ENCODE results near the gene SGCD.

The SGCD gene
- total RNA-seq: 0 to 0.24 (median 0.02) reads per million in 18 experiments

GRCh38 chr5:156326718-156327259 lies at the start of gene SGCD:
Gene SGCD, plus strand, starts transcription at chr5:156327164.
- DNase-seq: no peak

GRCh38 chr5:156277290-156277689 lies 49.7 kb upstream of the SGCD start:
- DNase-seq: no peak

DNA sequence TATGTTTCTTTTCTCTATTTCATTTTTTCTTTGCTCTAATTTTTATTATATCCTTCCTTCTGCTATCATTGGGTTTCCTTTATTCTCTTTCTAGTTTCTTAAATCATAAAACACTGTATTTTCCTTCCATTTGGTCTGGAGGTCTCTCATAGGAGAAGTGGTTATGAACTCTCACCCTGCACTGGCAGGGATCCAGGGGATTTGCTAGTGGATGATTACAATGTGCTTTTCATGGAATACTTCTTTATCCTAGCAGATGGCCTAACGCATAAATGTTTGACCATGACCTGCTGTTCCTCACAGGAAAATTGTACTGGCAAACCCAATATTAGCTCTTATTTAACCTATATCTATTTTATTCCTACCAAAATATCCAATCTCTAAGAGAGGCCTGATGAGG lies 31.5 kb upstream of the SGCD start:
- no peak for DNase-seq

GRCh38 chr5:156310115-156310514 lies 16.8 kb upstream of the SGCD start:
- no peak for DNase-seq

GRCh38 chr5:156312897-156313694 lies 13.9 kb upstream of the SGCD start:
- no peak for DNase-seq

DNA sequence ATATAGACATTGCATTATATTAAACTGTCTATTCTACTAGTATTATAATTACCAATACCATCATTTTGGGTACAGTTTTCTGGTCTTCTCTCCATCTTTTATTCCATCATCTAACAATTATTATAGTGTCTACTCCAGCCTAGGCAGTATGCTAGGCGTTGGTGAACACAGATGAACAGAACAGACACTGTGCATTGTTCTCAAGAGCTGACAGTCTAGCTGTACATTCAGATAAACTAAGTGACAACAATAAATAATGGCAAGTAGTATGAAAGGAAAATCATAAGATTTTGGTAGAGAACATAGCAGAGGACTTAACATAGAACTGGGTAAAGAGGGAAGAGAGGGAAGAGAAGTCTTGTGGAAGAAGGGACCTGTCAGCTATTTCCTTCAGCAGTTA lies 12.5 kb upstream of the SGCD start:
- no peak for DNase-seq

- DNase-seq: no peak
Measured at GRCh38 chr5:156322666-156323065, 4.3 kb upstream of the SGCD start.

- DNase-seq: no peak
Measured at GRCh38 chr5:156327296-156327695, 332 bp downstream of the SGCD start.

- DNase-seq: no peak
Measured at GRCh38 chr5:156328161-156328560, 1.2 kb downstream of the SGCD start.

DNA sequence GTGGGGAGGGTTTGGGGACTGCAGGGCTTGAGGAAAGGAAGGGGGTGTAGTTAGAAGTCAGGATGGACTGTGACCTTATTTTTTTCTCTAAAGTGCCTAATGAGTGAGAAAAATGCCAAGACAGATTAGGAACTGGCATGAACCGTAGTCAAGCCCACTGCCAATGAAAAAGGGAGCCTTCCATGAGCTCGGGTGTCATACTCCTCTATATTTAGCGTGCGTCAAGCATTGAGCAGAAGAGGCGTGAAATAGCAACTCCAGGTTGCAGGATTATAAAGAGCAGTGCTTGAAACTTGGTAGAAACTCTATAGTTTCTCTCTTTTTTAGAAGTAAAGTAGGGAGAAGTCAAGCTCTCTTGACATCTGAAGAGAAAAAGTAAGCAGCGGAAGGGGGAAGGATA lies 1.8 kb downstream of the SGCD start:
- DNase-seq: no peak

- no peak for DNase-seq
Measured at GRCh38 chr5:156329171-156329611, 2.2 kb downstream of the SGCD start.

DNA sequence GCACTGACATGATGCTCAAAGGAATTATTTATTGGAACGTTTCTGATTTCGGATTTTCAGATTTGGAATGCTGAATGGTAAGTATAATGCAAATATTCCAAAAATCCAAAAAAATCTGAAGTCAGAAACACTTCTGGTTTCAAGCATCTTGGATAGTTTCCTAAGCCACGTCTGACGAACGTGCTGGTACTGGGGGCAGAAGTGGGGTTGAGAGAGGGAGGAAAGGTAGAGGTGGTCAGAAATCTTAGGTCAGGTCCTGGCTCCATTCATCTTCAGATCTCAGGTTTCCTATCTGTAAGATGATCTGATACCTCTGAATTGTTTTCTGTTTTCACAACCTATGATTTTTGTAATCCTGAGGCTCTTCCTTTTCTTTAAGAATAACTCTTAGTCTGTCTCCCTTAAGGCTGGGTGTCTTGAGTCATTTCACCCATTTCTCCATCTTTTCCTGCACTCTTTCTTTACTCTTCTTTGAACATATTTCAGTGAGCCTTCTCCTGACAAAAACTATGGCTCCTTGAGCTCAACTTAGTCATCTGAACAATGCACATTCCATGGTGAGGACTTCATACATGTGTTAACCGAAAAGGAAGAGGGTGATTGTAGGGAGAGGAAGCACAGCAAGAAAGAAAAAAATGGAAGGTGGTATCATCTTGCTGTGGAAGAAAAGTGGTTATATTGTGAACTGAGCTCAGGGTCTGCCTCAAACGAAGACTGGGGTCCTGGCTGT lies 3.3 kb downstream of the SGCD start:
- DNase-seq: no peak

DNA sequence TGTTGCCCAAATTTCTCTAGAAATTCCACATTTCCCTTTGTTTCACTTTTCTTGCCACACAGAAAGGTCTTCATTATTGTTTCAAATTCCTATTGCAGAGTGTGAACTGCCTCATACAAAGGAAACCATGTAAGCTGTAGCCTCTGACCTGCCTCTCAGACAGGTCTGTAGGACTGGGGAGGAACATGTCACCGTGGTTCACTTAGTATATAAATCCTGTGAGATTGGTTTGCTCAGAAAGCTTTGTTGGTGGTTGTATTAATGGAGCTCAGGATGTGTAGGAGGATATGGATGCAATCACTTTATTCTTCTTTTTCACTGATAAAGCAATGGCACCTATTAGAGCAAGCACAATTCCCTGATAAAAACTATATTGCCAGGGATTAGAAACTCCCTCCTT lies 4.2 kb downstream of the SGCD start:
- no peak for DNase-seq

GRCh38 chr5:156331845-156332244 lies 4.9 kb downstream of the SGCD start:
- DNase-seq: no peak

DNA sequence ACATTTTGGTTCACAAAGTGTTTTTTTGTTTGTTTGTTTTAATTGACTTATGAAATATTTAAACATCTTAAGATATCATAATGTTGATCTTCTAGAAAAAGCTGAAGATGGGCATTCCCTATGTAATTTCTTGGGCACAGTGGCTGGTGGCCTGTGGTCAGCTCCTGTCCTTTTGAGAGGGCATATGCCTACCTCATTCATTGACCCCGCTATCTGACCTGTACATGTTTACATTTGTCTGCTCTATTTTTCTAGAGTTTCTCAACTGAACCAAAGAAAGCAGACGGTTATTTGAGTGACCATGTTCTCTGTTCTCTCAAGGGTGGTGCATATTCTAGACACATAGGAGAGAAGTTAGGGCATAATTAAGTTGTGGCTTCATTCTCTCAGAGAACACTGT lies 5.3 kb downstream of the SGCD start:
- no peak for DNase-seq

DNA sequence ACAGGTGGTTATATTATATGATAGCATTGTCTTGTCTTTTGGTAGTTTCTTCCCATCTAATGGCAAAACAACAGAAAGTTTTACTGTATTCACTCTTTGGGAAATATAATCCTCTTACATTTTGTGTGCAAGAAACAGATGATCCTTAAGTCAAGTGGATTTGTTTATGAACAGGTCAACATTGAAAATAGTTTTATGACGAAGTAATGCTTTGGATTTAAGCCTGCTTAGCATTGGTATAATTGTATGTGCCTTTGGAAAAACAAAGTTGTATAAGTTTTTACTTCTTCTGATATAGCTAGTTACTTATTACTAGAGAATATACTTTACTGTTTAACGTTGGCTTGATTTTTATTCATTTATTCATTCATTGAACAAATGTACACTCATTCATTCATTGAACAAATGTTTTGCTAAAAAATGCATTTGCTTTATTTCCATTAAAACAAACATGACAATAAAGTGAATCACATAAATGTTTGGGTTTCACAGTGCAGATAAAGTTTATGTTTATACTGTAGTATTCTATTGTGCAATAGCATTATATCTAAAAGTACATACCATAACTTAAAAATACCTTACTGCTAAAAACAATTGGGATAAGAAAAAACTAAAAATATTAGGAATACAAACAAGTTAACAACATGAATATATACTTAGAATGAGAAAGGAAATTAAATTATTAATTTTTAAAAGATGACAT lies 12.3 kb downstream of the SGCD start:
- no peak for DNase-seq

- DNase-seq: no peak
Measured at GRCh38 chr5:156340893-156341292, 13.9 kb downstream of the SGCD start.

DNA sequence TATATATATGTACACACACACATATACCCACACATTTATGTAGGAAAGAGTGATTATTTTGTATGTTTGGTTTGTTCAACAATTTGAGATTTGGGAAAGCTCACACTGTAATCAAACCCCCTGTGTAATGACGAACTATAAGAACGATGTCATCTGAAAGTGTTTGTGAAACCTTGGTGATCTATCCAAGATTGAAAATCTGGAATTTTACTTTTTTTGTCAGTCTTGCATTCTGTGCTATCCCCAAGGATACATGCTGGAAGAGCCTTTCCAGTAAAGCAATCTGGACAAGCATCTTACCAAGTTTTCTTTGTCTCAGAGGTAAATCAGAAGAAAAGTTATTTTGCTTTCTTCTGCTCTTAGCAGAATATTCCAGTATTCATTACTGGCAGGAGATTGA lies 23.3 kb downstream of the SGCD start:
- no peak for DNase-seq

GRCh38 chr5:156351423-156351822 lies 24.5 kb downstream of the SGCD start:
- no peak for DNase-seq

- DNase-seq: no peak
Measured at GRCh38 chr5:156354571-156354970, 27.6 kb downstream of the SGCD start.

DNA sequence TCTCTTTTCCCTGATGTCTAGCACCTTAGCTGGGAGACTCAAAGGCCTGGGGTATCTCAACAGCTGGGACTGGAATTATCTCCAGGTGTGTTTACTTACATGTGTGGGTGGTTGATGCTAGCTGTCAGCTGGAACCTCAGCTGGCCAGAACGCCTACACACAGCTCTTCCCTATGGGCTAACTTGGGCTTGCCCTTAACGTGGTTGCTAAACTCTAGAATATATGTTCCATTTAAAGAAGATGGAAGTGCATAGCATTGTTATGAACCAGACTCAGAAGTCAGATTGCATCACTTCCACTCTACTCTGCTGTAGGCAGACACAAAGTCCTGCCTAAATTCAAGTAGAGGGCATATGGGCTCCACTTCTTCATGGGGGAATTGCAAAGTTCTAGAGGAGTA lies 29.3 kb downstream of the SGCD start:
- no peak for DNase-seq

DNA sequence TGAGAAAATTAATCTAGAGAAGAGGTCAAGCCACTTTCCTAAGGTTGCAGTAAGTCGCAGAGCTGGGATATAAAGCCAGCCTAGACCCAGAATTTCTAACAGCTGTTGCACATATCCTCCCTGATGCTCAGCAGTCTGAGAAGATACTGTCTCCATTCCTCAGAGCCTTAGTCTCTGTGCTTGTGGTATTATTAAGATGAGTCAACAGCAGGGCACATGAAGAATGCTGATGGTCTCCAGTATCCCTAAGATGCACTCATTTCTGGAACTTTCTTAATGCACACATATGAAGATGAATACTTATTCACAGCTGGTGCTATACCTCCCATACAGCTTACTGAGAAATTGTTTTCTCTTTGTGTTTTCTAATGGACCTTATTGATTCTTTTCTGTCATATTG lies 32.5 kb downstream of the SGCD start:
- DNase-seq: no peak

DNA sequence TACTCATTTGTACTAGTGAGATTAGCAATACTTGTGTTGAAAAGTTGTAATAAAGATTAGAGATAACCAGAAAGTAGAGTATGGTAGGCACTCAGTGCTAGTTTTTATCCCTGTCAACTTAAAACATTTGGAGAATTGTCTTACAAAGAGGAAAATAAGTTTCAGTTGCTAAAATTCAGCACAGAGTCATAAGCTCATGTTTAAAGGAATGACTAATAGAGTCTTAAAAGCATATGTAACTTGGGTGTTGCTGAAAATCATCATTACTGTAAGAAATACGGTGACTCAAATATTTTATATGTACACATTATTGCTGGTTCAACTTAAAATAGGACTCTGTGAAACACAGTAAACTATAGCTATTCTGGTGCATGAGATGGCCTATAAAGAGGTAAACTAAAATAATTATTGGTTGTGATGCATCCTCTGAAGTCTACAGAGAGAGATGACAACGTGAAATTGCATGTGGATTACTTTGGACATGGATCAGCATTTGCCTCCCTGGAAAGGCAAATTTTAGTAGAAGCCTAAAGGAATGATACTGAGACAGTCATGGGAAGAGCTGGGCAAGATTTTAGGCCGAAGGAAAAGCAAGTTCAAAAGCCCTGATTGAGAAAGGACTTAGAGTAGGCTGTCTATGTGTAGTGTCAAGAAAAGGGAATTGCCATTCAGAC lies 34.6 kb downstream of the SGCD start:
- no peak for DNase-seq
